ENCODE measurements around the gene SMIM27. TPM values are rescaled to one million over a fixed set of nuclear protein-coding genes. Genes with fewer than 3 reads are reported as not detected.
"Not testable (repeated sequence)": the region's sequence is repeated elsewhere in the genome, so short reads cannot be mapped to it uniquely, and the experiment has no call there.

Gene SMIM27
- total and polyA plus RNA-seq, 7 donors, result 4.5 to 21.6 (median 11.7) TPM

DNA sequence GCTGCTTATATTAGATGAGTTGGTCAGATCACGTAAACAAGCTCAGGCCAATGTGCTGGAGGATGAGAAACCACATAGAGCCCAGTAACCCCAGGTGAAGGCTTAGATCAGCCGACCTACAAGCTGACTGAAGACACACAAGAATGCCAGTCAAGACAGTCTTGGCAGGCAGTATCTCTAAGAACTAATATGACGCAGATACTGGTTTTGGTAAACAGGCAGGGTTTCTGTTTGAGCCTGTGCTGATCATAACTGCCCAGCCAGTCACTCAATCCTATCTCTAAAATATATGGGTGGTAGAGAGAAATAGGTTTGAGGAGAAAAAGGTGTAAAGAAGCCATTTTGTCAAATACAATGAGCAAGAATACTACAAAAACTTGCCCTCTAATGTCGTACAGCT is 18.3 kb upstream of the SMIM27 start:
- no peaks in the 10 kb centered on the region for H3K27me3 ChIP-seq (ENCODE audit: insufficient read depth in 3 of 3, low read length in 2 of 3)
- ATAC-seq (no peak), DNase-seq (no peak)
- TF ChIP-seq, protein P1, sequence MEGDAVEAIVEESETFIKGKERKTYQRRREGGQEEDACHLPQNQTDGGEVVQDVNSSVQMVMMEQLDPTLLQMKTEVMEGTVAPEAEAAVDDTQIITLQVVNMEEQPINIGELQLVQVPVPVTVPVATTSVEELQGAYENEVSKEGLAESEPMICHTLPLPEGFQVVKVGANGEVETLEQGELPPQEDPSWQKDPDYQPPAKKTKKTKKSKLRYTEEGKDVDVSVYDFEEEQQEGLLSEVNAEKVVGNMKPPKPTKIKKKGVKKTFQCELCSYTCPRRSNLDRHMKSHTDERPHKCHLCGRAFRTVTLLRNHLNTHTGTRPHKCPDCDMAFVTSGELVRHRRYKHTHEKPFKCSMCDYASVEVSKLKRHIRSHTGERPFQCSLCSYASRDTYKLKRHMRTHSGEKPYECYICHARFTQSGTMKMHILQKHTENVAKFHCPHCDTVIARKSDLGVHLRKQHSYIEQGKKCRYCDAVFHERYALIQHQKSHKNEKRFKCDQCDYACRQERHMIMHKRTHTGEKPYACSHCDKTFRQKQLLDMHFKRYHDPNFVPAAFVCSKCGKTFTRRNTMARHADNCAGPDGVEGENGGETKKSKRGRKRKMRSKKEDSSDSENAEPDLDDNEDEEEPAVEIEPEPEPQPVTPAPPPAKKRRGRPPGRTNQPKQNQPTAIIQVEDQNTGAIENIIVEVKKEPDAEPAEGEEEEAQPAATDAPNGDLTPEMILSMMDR (IDR thresholded peaks at IDR 0.05), result no peak
- H3K36me3 ChIP-seq (ENCODE audit: insufficient read depth in 1 of 2, low read depth in 1 of 2), result no peaks in the 10 kb centered on the region
- H3K9me3 ChIP-seq, result no peaks in the 10 kb centered on the region
- intact Hi-C loops (cut with DNase I), result no loop called here
- 95 to 97% (median 96%) methylated on average over 4 of the region's 4 CpGs for WGBS, 3 donors
- no peaks in the 10 kb centered on the region for H3K4me1 ChIP-seq
- H3K4me3 ChIP-seq, result no peak overlapping the region
- no peak overlapping the region for H3K27ac ChIP-seq

DNA sequence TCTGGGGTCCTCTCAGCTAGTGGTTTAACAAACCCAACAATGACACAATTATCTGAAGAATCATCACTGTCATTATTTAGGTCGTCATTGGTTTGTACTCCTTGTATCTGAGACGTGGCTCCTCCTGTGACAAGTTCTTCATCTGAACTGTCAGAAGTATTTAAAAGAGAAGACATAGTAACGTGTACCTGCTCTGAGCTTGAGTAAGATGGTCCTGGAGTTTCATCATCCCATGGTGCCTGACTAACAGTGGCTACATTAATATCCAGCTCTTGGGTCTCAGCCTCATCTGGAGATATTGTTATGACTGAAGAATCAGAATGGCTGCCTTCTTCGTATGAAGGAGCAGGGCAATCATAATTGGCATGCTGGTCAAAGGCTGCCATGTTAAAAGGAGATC is 9.1 kb upstream of the SMIM27 start:
- intact Hi-C loops (cut with DNase I), result no loop called here
- WGBS, 3 donors, result 94 to 96% (median 94%) methylated on average over 4 of the region's 4 CpGs
- Histone ChIP-seq H3K27me3 (ENCODE audit: insufficient read depth in 3 of 3, low read length in 2 of 3) (no peaks in the 10 kb centered on the region), H3K36me3 (ENCODE audit: insufficient read depth in 1 of 2, low read depth in 1 of 2) (peaks cover 3 to 49% of the 10 kb centered on the region in 2 donors), H3K9me3 (no peaks in the 10 kb centered on the region), H3K4me1 (no peaks in the 10 kb centered on the region), H3K27ac (no peak overlapping the region), H3K4me3 (no peak overlapping the region)
- ATAC-seq (no peak), DNase-seq (no peak)
- TF ChIP-seq, protein P1 (IDR thresholded peaks at IDR 0.05), result no peak

DNA sequence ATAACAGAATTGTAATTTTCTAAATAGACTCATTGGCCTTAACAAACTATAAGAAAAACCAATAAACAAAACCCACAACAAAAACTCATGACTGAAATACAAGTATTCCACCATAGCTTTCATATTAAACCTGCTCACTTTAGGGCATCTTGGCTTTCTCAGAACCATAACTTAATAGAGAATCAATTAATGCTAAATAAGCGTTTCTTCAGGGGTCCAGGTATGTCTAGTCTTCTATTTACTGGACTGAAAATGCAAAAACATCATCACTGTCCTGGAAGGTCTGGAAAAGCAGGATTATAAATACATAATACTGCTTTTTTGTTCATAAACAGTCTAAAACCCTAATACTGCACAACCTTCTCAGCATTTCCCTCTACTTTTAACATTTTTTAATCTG is 6.2 kb upstream of the SMIM27 start:
- DNase-seq (no peak), ATAC-seq (no peak)
- peaks cover 3 to 42% of the 10 kb centered on the region in 2 donors for H3K36me3 ChIP-seq (ENCODE audit: insufficient read depth in 1 of 2, low read depth in 1 of 2)
- H3K27me3 ChIP-seq (ENCODE audit: insufficient read depth in 3 of 3, low read length in 2 of 3), result no peaks in the 10 kb centered on the region
- TF ChIP-seq, protein P1 (IDR thresholded peaks at IDR 0.05), result no peak
- intact Hi-C loops (cut with DNase I), result no loop called here
- H3K27ac ChIP-seq, result no peak overlapping the region
- no peaks in the 10 kb centered on the region for H3K9me3 ChIP-seq
- H3K4me3 ChIP-seq, result no peak overlapping the region
- H3K4me1 ChIP-seq, result peaks cover 15% of the 10 kb centered on the region
- WGBS, 3 donors, result 85 to 94% (median 92%) methylated on average over 1 of the region's 1 CpG

DNA sequence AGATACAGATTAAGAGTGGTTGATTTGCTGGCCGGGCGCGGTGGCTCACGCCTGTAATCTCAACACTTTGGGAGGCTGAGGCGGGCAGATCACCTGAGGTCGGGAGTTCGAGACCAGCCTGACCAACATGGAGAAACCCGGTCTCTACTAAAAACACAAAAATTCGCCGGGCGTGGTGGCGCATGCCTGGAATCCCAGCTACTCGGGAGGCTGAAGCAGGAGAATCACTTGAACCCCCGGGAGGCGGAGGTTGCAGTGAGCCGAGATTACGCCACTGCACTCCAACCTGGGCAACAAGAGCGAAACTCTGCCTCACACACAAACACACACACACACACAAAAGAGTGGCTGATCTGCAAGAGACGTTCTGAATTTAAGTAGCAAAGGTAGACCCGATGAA is 3.9 kb upstream of the SMIM27 start:
- WGBS, 3 donors, result 98% methylated on average over 20 of the region's 20 CpGs
- H3K4me3 ChIP-seq; intact Hi-C loops (cut with DNase I); DNase-seq; H3K9me3 ChIP-seq; H3K27ac ChIP-seq; H3K27me3 ChIP-seq (ENCODE audit: insufficient read depth in 3 of 3, low read length in 2 of 3); ATAC-seq: not testable (repeated sequence)
- H3K36me3 ChIP-seq (ENCODE audit: insufficient read depth in 1 of 2, low read depth in 1 of 2), result peaks cover 0 to 27% of the 10 kb centered on the region in 2 donors
- peaks cover 20% of the 10 kb centered on the region for H3K4me1 ChIP-seq

DNA sequence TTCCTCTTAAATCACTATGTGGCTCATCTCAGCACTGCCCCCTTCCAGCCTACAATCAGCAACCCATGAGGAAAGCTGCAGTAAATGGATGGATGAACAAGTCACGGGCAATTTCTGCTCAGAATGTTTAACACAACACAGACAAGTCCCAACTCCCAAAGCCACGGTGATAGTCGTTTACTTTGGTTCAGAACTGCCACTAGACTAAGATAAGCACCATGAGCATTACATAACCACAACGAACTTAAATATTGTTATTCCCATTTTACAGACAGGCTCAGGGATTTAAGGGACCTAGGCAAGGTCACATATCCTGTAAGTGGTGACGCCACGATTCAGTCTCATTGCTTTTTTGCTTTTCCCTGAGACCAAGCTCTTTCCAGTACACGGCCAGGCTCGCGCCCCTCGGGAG is 2.0 kb upstream of the SMIM27 start:
- DNase-seq, result no peak
- Histone ChIP-seq H3K9me3 (no peaks in the 10 kb centered on the region), H3K36me3 (ENCODE audit: insufficient read depth in 1 of 2, low read depth in 1 of 2) (peaks cover 0 to 18% of the 10 kb centered on the region in 2 donors), H3K27me3 (ENCODE audit: insufficient read depth in 3 of 3, low read length in 2 of 3) (no peaks in the 10 kb centered on the region), H3K27ac (peak overlapping the region; percentile 95), H3K4me3 (peak overlapping the region; percentile 87), H3K4me1 (peaks cover 23% of the 10 kb centered on the region)
- intact Hi-C loops (cut with DNase I), result no loop called here
- no peak for ATAC-seq
- WGBS, 3 donors, result 2 to 5% (median 3%) methylated on average over 10 of the region's 10 CpGs
- TF ChIP-seq, protein P1 (IDR thresholded peaks at IDR 0.05), result no peak
